Right atrium auricular region (tissue), 2 donors: ENCODE measurements around the gene RFPL4A. TPM values are rescaled to one million over a fixed set of nuclear protein-coding genes. Genes with fewer than 3 reads are reported as not detected.
"Not testable (repeated sequence)": the region's sequence is repeated elsewhere in the genome, so short reads cannot be mapped to it uniquely, and the experiment has no call there.

Experiments
- DNase-seq: peaks from one replicate; pipeline ENCODE4 v3.0.0-alpha.2; 2019; ENCODE audit warnings: low spot score
- H3K27ac ChIP-seq, 2 donors: fragments of 200-600 bp; sonication (generic); 1 replicate in 1 of 2; 2 replicates in 1 of 2; pipeline ENCODE4 v1.5.1; 2016 to 2019
- H3K27me3 ChIP-seq, 2 donors: fragments of 200-600 bp; sonication (generic); one replicate each; pipeline versions ENCODE4 v1.5.1 to v1.6.0; 2017 to 2019
- H3K36me3 ChIP-seq: fragments of 200-600 bp; sonication (generic); one replicate; pipeline ENCODE4 v1.5.1; 2016
- H3K4me1 ChIP-seq, 2 donors: fragments of 200-600 bp; sonication (generic); one replicate each; pipeline versions ENCODE4 v1.5.1 to v1.6.0; 2017 to 2019
- H3K4me3 ChIP-seq, 2 donors: fragments of 200-600 bp; sonication (generic); 1 replicate in 1 of 2; 2 replicates in 1 of 2; pipeline ENCODE4 v1.5.1; 2017 to 2019; ENCODE audit warnings: mild to moderate bottlenecking in 1 of 2, moderate library complexity in 1 of 2
- H3K9me3 ChIP-seq, 2 donors: fragments of 200-600 bp; sonication (generic); one replicate each; pipeline ENCODE4 v1.5.1; 2019
- total RNA-seq, 2 donors: library from RNA; depleted of rRNA; stranded (reverse); fragments of >200 nt; gene quantifications; one replicate each; pipeline ENCODE4 v1.1.0, GENCODE V29; 2016
- TF ChIP-seq, protein P1 (sequence below), 2 donors: fragments of 200-600 bp; sonication (generic); IDR thresholded peaks; one replicate each; pipeline ENCODE4 v1.5.1; 2019; ENCODE audit warnings: antibody characterized with exemption in 2 of 2

Gene RFPL4A
- total RNA-seq, 2 donors from 2014 or later = not detected

GRCh38 chr19:55753401-55753800, 5.5 kb upstream of the RFPL4A start:
- H3K4me1 ChIP-seq = no peaks in the 10 kb centered on the region
- no peaks in the 10 kb centered on the region for H3K9me3 ChIP-seq
- H3K36me3 ChIP-seq = no peaks in the 10 kb centered on the region
- no peak for DNase-seq
- no peak overlapping the region for H3K27ac ChIP-seq
- TF ChIP-seq, protein P1, sequence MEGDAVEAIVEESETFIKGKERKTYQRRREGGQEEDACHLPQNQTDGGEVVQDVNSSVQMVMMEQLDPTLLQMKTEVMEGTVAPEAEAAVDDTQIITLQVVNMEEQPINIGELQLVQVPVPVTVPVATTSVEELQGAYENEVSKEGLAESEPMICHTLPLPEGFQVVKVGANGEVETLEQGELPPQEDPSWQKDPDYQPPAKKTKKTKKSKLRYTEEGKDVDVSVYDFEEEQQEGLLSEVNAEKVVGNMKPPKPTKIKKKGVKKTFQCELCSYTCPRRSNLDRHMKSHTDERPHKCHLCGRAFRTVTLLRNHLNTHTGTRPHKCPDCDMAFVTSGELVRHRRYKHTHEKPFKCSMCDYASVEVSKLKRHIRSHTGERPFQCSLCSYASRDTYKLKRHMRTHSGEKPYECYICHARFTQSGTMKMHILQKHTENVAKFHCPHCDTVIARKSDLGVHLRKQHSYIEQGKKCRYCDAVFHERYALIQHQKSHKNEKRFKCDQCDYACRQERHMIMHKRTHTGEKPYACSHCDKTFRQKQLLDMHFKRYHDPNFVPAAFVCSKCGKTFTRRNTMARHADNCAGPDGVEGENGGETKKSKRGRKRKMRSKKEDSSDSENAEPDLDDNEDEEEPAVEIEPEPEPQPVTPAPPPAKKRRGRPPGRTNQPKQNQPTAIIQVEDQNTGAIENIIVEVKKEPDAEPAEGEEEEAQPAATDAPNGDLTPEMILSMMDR (IDR thresholded peaks at IDR 0.05) = no peak
- no peaks in the 10 kb centered on the region for H3K27me3 ChIP-seq
- H3K4me3 ChIP-seq = no peak overlapping the region

- not testable (repeated sequence) for H3K4me1 ChIP-seq, H3K36me3 ChIP-seq, H3K27ac ChIP-seq, H3K4me3 ChIP-seq, H3K9me3 ChIP-seq, DNase-seq, H3K27me3 ChIP-seq
Observed at GRCh38 chr19:55756808-55757207, 2.1 kb upstream of the RFPL4A start.

GRCh38 chr19:55766466-55766865, 7.6 kb downstream of the RFPL4A start:
- Histone ChIP-seq H3K9me3 (peaks cover 0 to 4% of the 10 kb centered on the region in 2 donors), H3K27me3 (no peaks in the 10 kb centered on the region), H3K27ac (no peak overlapping the region), H3K4me1 (no peaks in the 10 kb centered on the region), H3K4me3 (no peak overlapping the region), H3K36me3 (no peaks in the 10 kb centered on the region)
- no peak for DNase-seq
- TF ChIP-seq, protein P1 (IDR thresholded peaks at IDR 0.05) = no peak

GRCh38 chr19:55768818-55769217, 9.9 kb downstream of the RFPL4A start, which contains the start of gene RFPL4AL1:
RFPL4AL1 (plus strand) TSS chr19:55769118; CDS start chr19:55771805, 2,687 bp downstream.
- not testable (repeated sequence) for H3K27ac ChIP-seq, H3K4me1 ChIP-seq, H3K9me3 ChIP-seq

DNA sequence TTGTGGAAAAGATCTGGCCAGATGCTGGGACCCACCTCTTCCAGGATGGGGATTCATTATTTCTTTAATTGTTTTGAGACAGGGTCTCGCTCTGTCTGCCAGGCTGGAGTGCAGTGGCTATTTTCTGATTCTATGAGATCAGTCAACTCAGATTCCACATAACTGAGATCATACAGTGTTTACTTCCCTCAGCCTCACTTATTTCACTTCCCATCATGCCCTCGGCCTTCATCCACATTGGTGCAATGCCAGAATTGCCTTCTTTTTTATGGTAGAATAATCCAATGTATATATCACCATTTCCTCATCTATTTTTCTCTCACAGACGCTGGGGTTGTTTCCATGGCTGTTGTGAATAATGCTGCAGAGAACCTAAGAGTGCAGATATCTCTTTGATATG, 10.7 kb downstream of the RFPL4A start:
- not testable (repeated sequence) for H3K36me3 ChIP-seq, DNase-seq, H3K27ac ChIP-seq, H3K9me3 ChIP-seq, H3K4me1 ChIP-seq, H3K4me3 ChIP-seq, H3K27me3 ChIP-seq

More at GRCh38 chr19:55768818-55769217, 9.9 kb downstream of the RFPL4A start, which contains the start of gene RFPL4AL1:
- H3K36me3 ChIP-seq, H3K4me3 ChIP-seq, DNase-seq, H3K27me3 ChIP-seq: not testable (repeated sequence)

- no peaks in the 10 kb centered on the region for H3K27me3 ChIP-seq
- no peaks in the 10 kb centered on the region for H3K9me3 ChIP-seq
- no peaks in the 10 kb centered on the region for H3K4me1 ChIP-seq
- TF ChIP-seq, protein P1 (IDR thresholded peaks at IDR 0.05) = no peak
- no peak overlapping the region for H3K27ac ChIP-seq
- no peak overlapping the region for H3K4me3 ChIP-seq
- H3K36me3 ChIP-seq = no peaks in the 10 kb centered on the region
- no peak for DNase-seq
Observed at GRCh38 chr19:55777528-55777927, 18.6 kb downstream of the RFPL4A start.

DNA sequence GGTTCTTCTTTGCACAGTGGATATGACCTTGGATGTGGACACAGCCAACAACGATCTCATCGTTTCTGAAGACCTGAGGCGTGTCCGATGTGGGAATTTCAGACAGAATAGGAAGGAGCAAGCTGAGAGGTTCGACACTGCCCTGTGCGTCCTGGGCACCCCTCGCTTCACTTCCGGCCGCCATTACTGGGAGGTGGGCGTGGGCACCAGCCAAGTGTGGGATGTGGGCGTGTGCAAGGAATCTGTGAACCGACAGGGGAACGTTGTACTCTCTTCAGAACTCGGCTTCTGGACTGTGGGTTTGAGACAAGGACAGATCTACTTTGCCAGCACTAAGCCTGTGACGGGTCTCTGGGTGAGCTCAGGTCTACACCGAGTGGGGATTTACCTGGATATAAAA, 19.4 kb downstream of the RFPL4A start:
- no peaks in the 10 kb centered on the region for H3K36me3 ChIP-seq
- H3K9me3 ChIP-seq = no peaks in the 10 kb centered on the region
- H3K27ac ChIP-seq = no peak overlapping the region
- TF ChIP-seq, protein P1 (IDR thresholded peaks at IDR 0.05) = no peak
- DNase-seq = no peak
- H3K4me1 ChIP-seq = no peaks in the 10 kb centered on the region
- no peak overlapping the region for H3K4me3 ChIP-seq
- no peaks in the 10 kb centered on the region for H3K27me3 ChIP-seq
